Stomach (tissue), 4 donors: ENCODE results near the gene SPINK13.
"Not testable (repeated sequence)": the region's sequence is repeated elsewhere in the genome, so short reads cannot be mapped to it uniquely, and the experiment has no call there.

ENCODE experiments used
- CTCF ChIP-seq, 7 experiments: fragments of 450-650 bp in 4 of 7; fragments of 200-600 bp in 3 of 7; sonication (generic) in 3 of 7; IDR thresholded peaks; one replicate each; pipeline ENCODE4 v1.5.1; 2016 to 2019; ENCODE audit warnings: antibody characterized with exemption in 7 of 7, control low read depth in 2 of 7, mild to moderate bottlenecking in 1 of 7
- POLR2A ChIP-seq, 4 donors: fragments of 450-650 bp; IDR thresholded peaks; one replicate each; pipeline ENCODE4 v1.6.1; 2016; ENCODE audit warnings: antibody characterized with exemption in 4 of 4, control low read depth in 2 of 4, mild to moderate bottlenecking in 1 of 4, moderate library complexity in 1 of 4
- POLR2AphosphoS5 ChIP-seq, 3 donors: sonication (generic); formaldehyde crosslinking; IDR thresholded peaks; one replicate each; pipeline ENCODE4 v1.6.1; 2016; ENCODE audit warnings: antibody characterized with exemption in 3 of 3

- not testable (repeated sequence) for TF ChIP-seq CTCF, POLR2A, POLR2AphosphoS5 (IDR thresholded peaks at IDR 0.05)
Observed at GRCh38 chr5:148320011-148320963, 51.7 kb downstream of the SPINK13 start.
